Activated T-helper 17 cell treated with anti-CD3 and anti-CD28 coated beads, Interleukin-2, amount 50 U/mL, for 72 hours (primary cell): ENCODE data around the gene ATP9B. TPM values are rescaled to one million over a fixed set of nuclear protein-coding genes. Genes with fewer than 3 reads are reported as not detected.
"Not testable (repeated sequence)": the region's sequence is repeated elsewhere in the genome, so short reads cannot be mapped to it uniquely, and the experiment has no call there.

Experiments
- ATAC-seq: fragments of 150-1000 bp; cut with Tn5 transposase; replicated peaks from 2 replicates; pipeline ENCODE4 v1.10.0; 2021; ENCODE audit warnings: mild to moderate bottlenecking, moderate library complexity
- H3K27ac Mint-ChIP-seq: one replicate; pipeline ENCODE4 v1.8.0; 2022; ENCODE audit warnings: mixed read lengths
- H3K27me3 Mint-ChIP-seq: one replicate; pipeline ENCODE4 v1.8.0; 2022; ENCODE audit warnings: mixed read lengths
- H3K36me3 Mint-ChIP-seq: one replicate; pipeline ENCODE4 v1.8.0; 2022; ENCODE audit warnings: low read depth, mild to moderate bottlenecking, mixed read lengths
- H3K4me1 Mint-ChIP-seq: one replicate; pipeline ENCODE4 v1.8.0; 2022; ENCODE audit warnings: mixed read lengths
- H3K4me3 Mint-ChIP-seq: one replicate; pipeline ENCODE4 v1.8.0; 2022; ENCODE audit warnings: mild to moderate bottlenecking, mixed read lengths
- H3K9me3 Mint-ChIP-seq: one replicate; pipeline ENCODE4 v1.8.0; 2022; ENCODE audit warnings: mixed read lengths
- total RNA-seq, 2 donors: library from RNA; stranded (reverse); gene quantifications; one replicate each; pipeline ENCODE4 v1.2.3, GENCODE V29; 2022

The ATP9B gene
- total RNA-seq, 2 donors from 2014 or later: 23.3 to 29.4 TPM

DNA sequence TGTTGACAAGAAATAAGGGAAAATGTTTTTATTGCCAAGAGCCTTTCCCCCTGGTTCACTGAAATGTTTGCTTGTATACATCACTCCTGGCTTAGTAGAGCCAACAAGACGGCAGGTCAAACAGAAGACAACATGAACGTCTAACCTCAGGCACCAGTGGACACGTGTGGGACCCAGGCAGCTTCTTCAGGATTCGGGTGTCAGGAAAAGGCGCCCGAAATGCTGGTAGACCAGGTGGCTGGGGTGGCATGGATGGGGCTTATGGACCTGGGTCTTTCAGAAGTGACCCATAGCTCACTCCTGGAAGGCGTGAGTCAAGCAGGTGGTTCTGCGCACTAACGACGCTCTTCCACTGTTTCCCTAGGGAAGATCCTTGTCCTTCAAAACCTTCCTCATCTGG is 303.3 kb downstream of the ATP9B start:
- H3K4me1 Mint-ChIP-seq: peaks cover 19% of the 10 kb centered on the region
- peaks cover 7% of the 10 kb centered on the region for H3K36me3 Mint-ChIP-seq
- no peaks in the 10 kb centered on the region for H3K9me3 Mint-ChIP-seq
- no peak for ATAC-seq
- no peaks in the 10 kb centered on the region for H3K27me3 Mint-ChIP-seq
- H3K27ac Mint-ChIP-seq: peak overlapping the region; percentile 74
- no peak overlapping the region for H3K4me3 Mint-ChIP-seq

DNA sequence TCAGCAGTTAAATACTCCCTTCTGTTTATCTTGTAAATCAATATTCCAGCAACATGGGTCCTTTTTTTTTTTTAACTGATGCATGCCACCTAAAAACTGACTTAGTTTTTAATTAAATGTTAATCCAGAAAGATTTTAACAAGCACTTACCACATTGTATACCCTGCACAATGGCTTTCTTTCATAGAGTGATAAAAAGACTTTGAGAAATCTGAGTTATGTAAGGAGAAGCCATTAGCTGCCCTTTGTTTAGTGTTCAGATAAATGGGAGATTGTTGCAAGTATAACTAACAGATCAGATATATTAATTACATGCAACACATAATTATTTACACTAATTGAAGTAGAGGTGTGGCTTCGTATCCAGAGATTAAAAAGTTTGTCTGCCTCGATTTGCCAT is 303.8 kb downstream of the ATP9B start:
- peaks cover 13% of the 10 kb centered on the region for H3K36me3 Mint-ChIP-seq

GRCh38 chr18:79373736-79374135 is 304.5 kb downstream of the ATP9B start:
- Mint-ChIP-seq H3K4me1 (peaks cover 16% of the 10 kb centered on the region), H3K4me3 (no peak overlapping the region), H3K9me3 (no peaks in the 10 kb centered on the region), H3K36me3 (peaks cover 20% of the 10 kb centered on the region), H3K27ac (no peak overlapping the region), H3K27me3 (no peaks in the 10 kb centered on the region)
- ATAC-seq: no peak

More for the DNA sequence above, 303.8 kb downstream of the ATP9B start:
- Mint-ChIP-seq H3K9me3 (no peaks in the 10 kb centered on the region), H3K27ac (peak overlapping the region; percentile 74), H3K27me3 (no peaks in the 10 kb centered on the region), H3K4me1 (peaks cover 19% of the 10 kb centered on the region), H3K4me3 (no peak overlapping the region)
- ATAC-seq: no peak

DNA sequence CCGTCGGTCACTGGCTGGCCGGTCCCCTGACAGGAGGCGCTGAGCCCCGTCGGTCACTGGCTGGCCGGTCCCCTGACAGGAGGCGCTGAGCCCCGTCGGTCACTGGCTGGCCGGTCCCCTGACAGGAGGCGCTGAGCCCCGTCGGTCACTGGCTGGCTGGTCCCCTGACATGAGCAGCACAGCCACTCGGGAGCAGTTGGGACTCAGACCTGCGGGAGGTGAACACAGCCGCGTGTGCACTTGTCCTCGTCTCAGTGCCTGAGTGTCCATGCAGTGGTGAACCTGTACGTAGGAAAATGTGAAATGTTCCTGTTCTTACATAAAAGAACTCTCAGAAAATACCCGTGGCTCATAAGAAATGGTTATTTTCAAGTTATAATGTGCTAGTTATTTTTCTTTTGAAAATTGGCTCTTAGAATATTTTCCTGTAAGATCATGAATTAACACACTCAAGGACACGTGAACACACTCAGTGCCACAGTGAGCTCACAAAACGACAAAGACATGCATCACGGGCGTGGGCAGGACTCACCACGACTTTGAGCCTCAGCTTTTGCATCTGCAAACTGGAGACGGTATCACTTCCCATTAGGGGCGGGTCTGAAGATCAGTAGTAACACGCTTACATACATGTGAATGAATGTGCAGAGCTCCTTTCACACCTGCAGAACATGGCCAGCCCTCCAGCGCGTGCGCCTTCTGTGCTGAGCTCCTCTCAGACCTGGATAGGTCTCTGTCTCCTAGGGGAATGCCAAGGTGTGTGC is 305.4 kb downstream of the ATP9B start:
- peaks cover 19% of the 10 kb centered on the region for H3K4me1 Mint-ChIP-seq
- peak overlapping the region; percentile 62 for H3K27ac Mint-ChIP-seq
- peaks cover 25% of the 10 kb centered on the region for H3K36me3 Mint-ChIP-seq
- H3K27me3 Mint-ChIP-seq: no peaks in the 10 kb centered on the region
- H3K9me3 Mint-ChIP-seq: no peaks in the 10 kb centered on the region
- ATAC-seq: no peak
- H3K4me3 Mint-ChIP-seq: no peak overlapping the region

GRCh38 chr18:79375441-79376154 is 306.4 kb downstream of the ATP9B start:
- ATAC-seq: no peak
- H3K9me3 Mint-ChIP-seq: no peaks in the 10 kb centered on the region
- no peak overlapping the region for H3K4me3 Mint-ChIP-seq
- no peaks in the 10 kb centered on the region for H3K27me3 Mint-ChIP-seq
- peak overlapping the region; percentile 62 for H3K27ac Mint-ChIP-seq
- H3K4me1 Mint-ChIP-seq: peaks cover 19% of the 10 kb centered on the region
- H3K36me3 Mint-ChIP-seq: peaks cover 25% of the 10 kb centered on the region

DNA sequence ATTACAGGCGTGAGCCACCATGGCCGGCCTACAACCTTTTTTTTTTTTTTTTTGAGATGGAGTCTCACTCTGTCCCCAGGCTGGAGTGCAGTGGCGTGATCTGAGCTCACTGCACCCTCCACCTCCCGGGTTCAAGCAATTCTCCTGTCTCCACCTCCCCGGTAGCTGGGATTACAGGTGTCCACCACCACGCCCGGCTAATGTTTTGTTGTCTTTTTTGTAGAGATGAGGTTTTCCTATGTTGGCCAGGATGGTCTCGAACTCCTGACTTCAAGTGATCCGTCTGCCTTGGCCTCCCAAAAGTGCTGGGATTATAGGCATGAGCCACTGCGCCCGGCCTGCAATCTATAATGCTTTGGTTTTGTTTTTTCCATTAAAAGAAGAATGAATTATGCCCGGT is 307.5 kb downstream of the ATP9B start:
- H3K27me3 Mint-ChIP-seq, H3K4me3 Mint-ChIP-seq, H3K9me3 Mint-ChIP-seq, ATAC-seq: not testable (repeated sequence)
- peak overlapping the region; percentile 63 for H3K27ac Mint-ChIP-seq
- peaks cover 25% of the 10 kb centered on the region for H3K36me3 Mint-ChIP-seq
- peaks cover 15% of the 10 kb centered on the region for H3K4me1 Mint-ChIP-seq

DNA sequence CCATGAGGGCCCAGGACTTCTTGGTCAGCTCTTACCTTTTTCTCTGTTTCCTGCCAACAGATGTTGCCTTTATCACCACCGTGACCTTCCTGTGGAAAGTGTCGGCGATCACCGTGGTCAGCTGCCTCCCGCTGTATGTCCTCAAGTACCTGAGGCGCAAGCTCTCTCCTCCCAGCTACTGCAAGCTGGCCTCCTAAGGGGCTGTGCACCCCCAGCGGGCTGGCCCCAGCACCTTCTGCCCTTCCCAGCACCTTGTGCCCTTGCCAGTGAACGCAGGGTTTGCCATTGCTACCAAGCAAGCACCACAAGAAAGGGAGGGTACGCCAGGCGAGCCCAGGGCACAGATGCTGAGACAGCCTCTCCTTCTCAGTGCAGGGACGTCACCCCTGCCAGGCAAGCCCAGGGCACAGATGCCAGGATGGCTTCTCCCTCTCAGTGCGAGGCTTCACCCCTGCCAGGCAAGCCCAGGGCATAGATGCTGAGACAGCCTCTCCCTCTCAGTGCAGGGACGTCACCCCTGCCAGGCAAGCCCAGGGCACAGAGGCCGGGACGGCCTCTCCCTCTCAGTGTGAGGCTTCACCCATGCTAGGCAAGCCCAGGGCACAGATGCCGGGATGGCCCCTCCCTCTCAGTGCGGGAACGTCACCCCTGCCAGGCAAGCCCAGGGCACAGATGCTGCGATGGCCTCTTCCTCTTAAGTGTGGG is 308.1 kb downstream of the ATP9B start:
- Mint-ChIP-seq H3K9me3 (no peaks in the 10 kb centered on the region), H3K27me3 (no peaks in the 10 kb centered on the region), H3K36me3 (peaks cover 25% of the 10 kb centered on the region), H3K4me3 (no peak overlapping the region), H3K4me1 (peaks cover 12% of the 10 kb centered on the region), H3K27ac (peak overlapping the region; percentile 63)
- no peak for ATAC-seq

DNA sequence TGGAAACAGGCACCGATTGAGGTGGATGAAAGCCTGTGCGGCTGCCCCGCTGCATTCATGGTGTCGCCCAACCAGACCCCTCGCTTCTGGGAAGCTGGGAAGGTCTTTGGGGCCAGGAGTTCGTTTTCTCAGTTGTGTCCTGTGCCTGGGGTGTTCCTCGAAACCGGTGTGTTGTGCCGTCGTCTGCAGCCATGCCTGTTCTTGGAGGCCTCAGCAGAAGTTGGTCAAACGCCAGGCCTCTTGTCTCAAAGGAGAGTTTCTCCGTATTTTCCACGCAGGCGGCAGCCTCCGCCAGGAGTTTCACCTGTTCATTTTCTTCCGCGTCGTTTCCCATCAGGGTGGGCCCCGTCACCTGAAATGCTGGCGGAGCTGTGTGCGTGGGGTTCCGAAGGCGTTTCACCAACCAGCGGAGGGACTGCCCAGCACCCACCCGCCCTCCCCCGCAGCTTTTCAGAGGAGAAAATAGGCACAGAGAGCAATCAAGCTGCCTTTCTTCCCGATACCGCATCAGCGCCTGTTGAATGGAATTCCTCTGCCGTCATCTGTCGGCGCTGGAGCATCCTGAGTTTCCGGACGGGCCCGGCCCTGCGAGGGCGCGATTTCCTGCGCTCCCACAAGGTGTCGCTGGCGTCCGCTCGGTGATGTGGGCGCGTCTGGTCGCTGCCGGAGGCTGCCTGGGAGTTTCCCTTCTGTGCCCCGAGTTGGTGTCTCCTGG is 309.5 kb downstream of the ATP9B start:
- Mint-ChIP-seq H3K9me3 (no peaks in the 10 kb centered on the region), H3K27ac (peak overlapping the region; percentile 62), H3K4me3 (peak overlapping the region; percentile 34), H3K27me3 (no peaks in the 10 kb centered on the region), H3K4me1 (peaks cover 12% of the 10 kb centered on the region), H3K36me3 (peaks cover 25% of the 10 kb centered on the region)
- peak; percentile 94 for ATAC-seq

DNA sequence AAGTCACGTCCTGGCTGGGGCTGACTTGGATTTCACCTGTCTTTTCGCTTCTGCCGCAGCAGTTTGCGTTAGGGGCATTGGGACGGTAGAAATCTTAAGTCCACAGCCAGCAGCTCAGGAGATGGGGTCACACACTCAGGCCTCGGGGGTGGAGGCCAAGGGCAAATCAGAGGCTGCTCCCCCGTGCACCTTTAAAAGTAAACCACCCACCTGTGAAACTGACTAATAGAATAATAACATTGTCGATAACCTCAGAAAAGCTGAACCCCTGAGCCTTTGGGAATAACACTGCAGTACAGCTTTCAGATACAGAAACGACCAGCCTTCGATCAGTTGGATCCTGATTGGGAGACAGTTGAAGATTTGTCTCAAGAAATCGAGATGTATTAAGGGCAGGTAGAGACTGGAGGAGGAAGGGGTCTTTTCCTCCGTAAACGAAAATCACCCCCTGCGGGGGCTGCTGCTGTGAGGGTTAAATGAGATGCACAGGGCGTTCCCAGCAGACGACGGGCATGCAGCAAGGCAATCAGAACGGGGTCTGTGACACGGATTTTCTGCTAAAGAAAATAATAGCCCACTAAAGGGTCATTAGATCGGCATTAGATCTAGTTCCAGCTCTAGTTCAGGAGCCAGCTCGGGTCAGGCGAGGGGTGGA is 310.2 kb downstream of the ATP9B start:
- ATAC-seq: no peak
- Mint-ChIP-seq H3K4me3 (peak overlapping the region; percentile 34), H3K9me3 (no peaks in the 10 kb centered on the region), H3K4me1 (peaks cover 12% of the 10 kb centered on the region), H3K27ac (peak overlapping the region; percentile 62), H3K36me3 (peaks cover 25% of the 10 kb centered on the region), H3K27me3 (no peaks in the 10 kb centered on the region)

- H3K4me1 Mint-ChIP-seq: peaks cover 12% of the 10 kb centered on the region
- H3K9me3 Mint-ChIP-seq: no peaks in the 10 kb centered on the region
- peaks cover 25% of the 10 kb centered on the region for H3K36me3 Mint-ChIP-seq
- no peak overlapping the region for H3K27ac Mint-ChIP-seq
- no peak for ATAC-seq
- no peak overlapping the region for H3K4me3 Mint-ChIP-seq
- H3K27me3 Mint-ChIP-seq: no peaks in the 10 kb centered on the region
Measured at GRCh38 chr18:79379931-79380815, 311.0 kb downstream of the ATP9B start.

DNA sequence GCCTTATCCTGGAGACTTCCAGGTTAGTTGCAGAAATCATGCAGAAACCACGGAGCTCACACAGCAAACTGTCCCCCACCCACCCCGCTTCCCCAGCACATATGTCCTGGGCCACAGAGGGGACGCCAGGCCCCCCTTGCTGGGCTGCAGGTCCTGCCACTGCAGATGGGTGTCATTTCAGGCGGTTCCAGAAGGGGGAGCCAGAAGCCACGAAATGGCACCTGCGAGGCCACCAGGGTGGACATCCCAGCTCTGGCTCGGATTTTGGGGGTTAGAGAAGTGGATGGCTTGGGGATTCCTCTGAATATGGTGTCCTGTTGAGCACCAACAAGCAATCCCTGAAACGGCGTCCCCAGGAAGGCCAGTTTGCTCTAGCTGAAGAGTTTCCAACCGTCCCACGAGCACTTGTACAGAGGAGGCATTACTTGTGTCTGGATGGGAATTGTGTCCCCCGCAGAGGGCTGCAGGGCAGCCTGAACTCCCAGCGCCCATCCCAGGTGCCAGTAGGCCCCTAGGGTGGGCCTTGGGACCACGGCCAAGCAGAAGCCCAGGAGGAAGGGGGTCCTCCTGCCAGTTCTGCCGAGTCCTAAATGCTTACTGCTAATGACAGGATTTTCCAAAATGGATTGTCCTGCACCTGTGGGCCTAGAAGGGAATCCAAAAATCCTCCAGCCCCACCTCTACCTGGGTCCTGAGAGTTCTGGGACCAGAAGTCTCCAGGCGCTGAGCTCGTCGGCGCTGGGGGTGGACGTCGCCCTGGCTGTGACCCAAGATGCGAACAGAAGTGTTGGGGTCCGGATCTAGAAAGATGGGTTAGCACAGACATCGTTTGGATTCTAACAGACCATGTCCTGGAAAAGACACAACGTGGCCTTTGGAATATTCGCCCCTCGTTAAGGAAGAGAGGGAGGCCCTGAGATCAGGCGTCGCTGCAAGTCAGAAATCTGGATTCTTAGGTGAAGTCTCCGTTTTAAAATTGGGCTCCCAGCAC is 311.9 kb downstream of the ATP9B start:
- peaks cover 12% of the 10 kb centered on the region for H3K4me1 Mint-ChIP-seq
- H3K9me3 Mint-ChIP-seq: no peaks in the 10 kb centered on the region
- H3K27ac Mint-ChIP-seq: no peak overlapping the region
- H3K36me3 Mint-ChIP-seq: peaks cover 21% of the 10 kb centered on the region
- peak; percentile 47 for ATAC-seq
- no peak overlapping the region for H3K4me3 Mint-ChIP-seq
- no peaks in the 10 kb centered on the region for H3K27me3 Mint-ChIP-seq

GRCh38 chr18:79381811-79382311 is 312.7 kb downstream of the ATP9B start:
- Mint-ChIP-seq H3K4me3 (no peak overlapping the region), H3K27ac (no peak overlapping the region)

More at GRCh38 chr18:79381811-79382311, 312.7 kb downstream of the ATP9B start:
- no peak for ATAC-seq
- Mint-ChIP-seq H3K27me3 (no peaks in the 10 kb centered on the region), H3K4me1 (peaks cover 12% of the 10 kb centered on the region), H3K9me3 (no peaks in the 10 kb centered on the region), H3K36me3 (peaks cover 18% of the 10 kb centered on the region)
